ENCODE results near the gene RTP1.

DNA sequence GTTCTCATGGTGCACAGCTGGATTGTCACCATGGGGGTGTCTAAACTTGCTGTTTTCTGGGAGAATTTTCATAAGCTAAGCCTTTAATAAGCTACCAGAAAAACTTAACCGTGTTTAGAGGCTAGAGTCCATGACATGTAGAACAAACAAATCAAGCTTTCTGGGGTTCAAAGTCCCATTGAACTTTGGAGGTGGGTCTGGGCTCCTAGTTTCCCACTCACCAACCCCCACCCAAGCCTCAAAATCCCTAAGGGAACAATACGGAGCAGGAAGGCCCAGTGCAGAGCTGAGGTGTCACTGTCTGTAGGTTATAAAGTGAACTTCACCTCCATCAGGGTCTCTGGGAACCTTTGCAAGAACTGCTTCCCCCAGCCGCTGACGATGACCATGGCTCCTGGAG, 25.5 kb downstream of the RTP1 start:
- TF ChIP-seq CTCF (conservative IDR thresholded peaks at IDR 0.05; ENCODE audit: low read depth in 2 of 2) (no peak), EZH2phosphoT487 (IDR thresholded peaks at IDR 0.05; ENCODE audit: unreplicated experiment) (no peak), POLR2AphosphoS5 (IDR thresholded peaks at IDR 0.05; ENCODE audit: low read depth) (no peak), EZH2 (IDR thresholded peaks at IDR 0.05; ENCODE audit: low read depth, unreplicated experiment) (no peak), STAT1 (IDR thresholded peaks at IDR 0.05; ENCODE audit: unreplicated experiment) (no peak), REST (IDR thresholded peaks at IDR 0.05; ENCODE audit: unreplicated experiment) (no peak), CREB1 (CRISPR knock-in tag; IDR thresholded peaks at IDR 0.05; ENCODE audit: low read depth) (no peak), ZNF331 (CRISPR knock-in tag; IDR thresholded peaks at IDR 0.05; ENCODE audit: low read depth) (no peak), JUNB (IDR thresholded peaks at IDR 0.05; ENCODE audit: unreplicated experiment) (no peak), ZNF462 (CRISPR knock-in tag; IDR thresholded peaks at IDR 0.05) (no peak), ZNF114 (CRISPR knock-in tag; IDR thresholded peaks at IDR 0.05) (no peak), NANOG (IDR thresholded peaks at IDR 0.05; ENCODE audit: borderline replicate concordance) (no peak)
